Measurements from ENCODE around the gene STIM1. TPM values are rescaled to one million over a fixed set of nuclear protein-coding genes. Genes with fewer than 3 reads are reported as not detected.
"Not testable (repeated sequence)": the region's sequence is repeated elsewhere in the genome, so short reads cannot be mapped to it uniquely, and the experiment has no call there.

Gene STIM1
- total RNA-seq, 1 donor from 2014 or later: 60.8 TPM

GRCh38 chr11:3892156-3892555 is 36.7 kb downstream of the STIM1 start:
- no peak for FAIRE-seq
- Histone ChIP-seq H3K4me3 (ENCODE audit: low read depth, low read length) (no peak overlapping the region), H3K27me3 (ENCODE audit: control insufficient read depth, insufficient read depth, low read length) (no peaks in the 10 kb centered on the region), H3K36me3 (ENCODE audit: control insufficient read depth, insufficient read depth, low read length) (no peaks in the 10 kb centered on the region)
- DNase-seq (ENCODE audit: low read depth): no peak
- no peak for TF ChIP-seq CTCF (IDR thresholded peaks at IDR 0.05; ENCODE audit: insufficient read depth, low read length, severe bottlenecking)

GRCh38 chr11:3893311-3893710 is 37.8 kb downstream of the STIM1 start:
- FAIRE-seq (no peak), DNase-seq (ENCODE audit: low read depth) (no peak)
- TF ChIP-seq CTCF (IDR thresholded peaks at IDR 0.05; ENCODE audit: insufficient read depth, low read length, severe bottlenecking): no peak
- Histone ChIP-seq H3K27me3 (ENCODE audit: control insufficient read depth, insufficient read depth, low read length) (no peaks in the 10 kb centered on the region), H3K4me3 (ENCODE audit: low read depth, low read length) (no peak overlapping the region), H3K36me3 (ENCODE audit: control insufficient read depth, insufficient read depth, low read length) (no peaks in the 10 kb centered on the region)

- no peak for DNase-seq (ENCODE audit: low read depth)
- FAIRE-seq: no peak
Observed at GRCh38 chr11:3894128-3894731, 38.8 kb downstream of the STIM1 start.

GRCh38 chr11:3896644-3897043 is 41.2 kb downstream of the STIM1 start:
- no peaks in the 10 kb centered on the region for H3K36me3 ChIP-seq (ENCODE audit: control insufficient read depth, insufficient read depth, low read length)
- DNase-seq (ENCODE audit: low read depth): no peak
- FAIRE-seq: no peak
- H3K4me3 ChIP-seq (ENCODE audit: low read depth, low read length): no peak overlapping the region
- no peak for TF ChIP-seq CTCF (IDR thresholded peaks at IDR 0.05; ENCODE audit: insufficient read depth, low read length, severe bottlenecking)
- H3K27me3 ChIP-seq (ENCODE audit: control insufficient read depth, insufficient read depth, low read length): no peaks in the 10 kb centered on the region

More at GRCh38 chr11:3894128-3894731, 38.8 kb downstream of the STIM1 start:
- no peak overlapping the region for H3K4me3 ChIP-seq (ENCODE audit: low read depth, low read length)
- no peak for TF ChIP-seq CTCF (IDR thresholded peaks at IDR 0.05; ENCODE audit: insufficient read depth, low read length, severe bottlenecking)
- H3K27me3 ChIP-seq (ENCODE audit: control insufficient read depth, insufficient read depth, low read length): no peaks in the 10 kb centered on the region
- no peaks in the 10 kb centered on the region for H3K36me3 ChIP-seq (ENCODE audit: control insufficient read depth, insufficient read depth, low read length)

- not testable (repeated sequence) for H3K36me3 ChIP-seq (ENCODE audit: control insufficient read depth, insufficient read depth, low read length); DNase-seq (ENCODE audit: low read depth); FAIRE-seq; H3K27me3 ChIP-seq (ENCODE audit: control insufficient read depth, insufficient read depth, low read length); H3K4me3 ChIP-seq (ENCODE audit: low read depth, low read length)
Observed at GRCh38 chr11:3900230-3900629, 44.8 kb downstream of the STIM1 start.

- no peaks in the 10 kb centered on the region for H3K27me3 ChIP-seq (ENCODE audit: control insufficient read depth, insufficient read depth, low read length)
- no peak overlapping the region for H3K4me3 ChIP-seq (ENCODE audit: low read depth, low read length)
- FAIRE-seq (no peak), DNase-seq (ENCODE audit: low read depth) (no peak)
- no peak for TF ChIP-seq CTCF (IDR thresholded peaks at IDR 0.05; ENCODE audit: insufficient read depth, low read length, severe bottlenecking)
- no peaks in the 10 kb centered on the region for H3K36me3 ChIP-seq (ENCODE audit: control insufficient read depth, insufficient read depth, low read length)
Observed at GRCh38 chr11:3901249-3902025, 46.0 kb downstream of the STIM1 start.

All from bronchial epithelial cell (primary cell).